Endothelial cell of umbilical vein (primary cell): ENCODE data around the gene VASH2. TPM values are rescaled to one million over a fixed set of nuclear protein-coding genes. Genes with fewer than 3 reads are reported as not detected.

Experiments used
- BruUV-seq: library from RNA; stranded (reverse); fragments of 400-500 nt; replicated peaks from 2 replicates; lab custom pipeline; 2021; lab: Mats Ljungman, UMichigan
- CTCF ChIA-PET: fragments of 300-600, 350-600 bp; sonication (Branson Sonifier 250); formaldehyde crosslinking; loops from one replicate; lab custom pipeline; 2021; ENCODE audit warnings: antibody characterized with exemption, inconsistent platforms; lab: Charles Lee
- POLR2A ChIA-PET: fragments of 300-600, 350-600 bp; sonication (Branson Sonifier 250); formaldehyde crosslinking; loops from one replicate; lab custom pipeline; 2021; ENCODE audit warnings: antibody characterized with exemption, inconsistent platforms; lab: Charles Lee
- DNase-seq: peaks from one replicate; pipeline ENCODE4 v3.0.0-alpha.2; 2011; ENCODE audit warnings: low read depth, low spot score
- FAIRE-seq: peaks from 2 replicates; lab custom pipeline; 2011; peaks lifted over from hg19 to GRCh38; lab: Jason Lieb, UNC
- H2AFZ ChIP-seq: 2 replicates; pipeline ENCODE4 v1.6.0; 2012; ENCODE audit warnings: low read depth, low read length, control low read depth, inconsistent platforms
- H3K27ac ChIP-seq: 2 replicates; pipeline ENCODE4 v1.5.1; 2011; ENCODE audit warnings: low read depth, mild to moderate bottlenecking, control low read depth, low read length, moderate library complexity; ENCODE audit not compliant: insufficient read depth
- H3K27me3 ChIP-seq, 2 experiments: 2 replicates each; pipeline versions ENCODE4 v1.6.0 to v1.6.1; 2011; ENCODE audit warnings: low read length in 2 of 2, mixed read lengths in 1 of 2; ENCODE audit not compliant: control insufficient read depth in 2 of 2, insufficient read depth in 2 of 2
- H3K36me3 ChIP-seq, 2 experiments: 2 replicates in 1 of 2; 3 replicates in 1 of 2; pipeline ENCODE4 v1.5.1; 2011; ENCODE audit warnings: low read length in 2 of 2, mild to moderate bottlenecking in 1 of 2, moderate library complexity in 1 of 2; ENCODE audit not compliant: control insufficient read depth in 2 of 2, insufficient read depth in 2 of 2; ENCODE audit errors: extremely low read depth in 1 of 2
- H3K4me1 ChIP-seq: 3 replicates; pipeline ENCODE4 v1.5.1; 2011; ENCODE audit warnings: mild to moderate bottlenecking, low read length; ENCODE audit not compliant: control insufficient read depth, insufficient read depth; ENCODE audit errors: extremely low read depth
- H3K4me2 ChIP-seq: 2 replicates; pipeline ENCODE4 v1.6.1; 2011; ENCODE audit warnings: low read length, control low read depth, mixed read lengths; ENCODE audit not compliant: insufficient read depth
- H3K4me3 ChIP-seq, 3 experiments: fragments of 200-600 bp in 1 of 3; sonication (generic), shearing (Covaris generic) in 1 of 3; replicated peaks in 1 of 3; 2 replicates each; pipeline ENCODE4 v1.5.1; 2011 to 2016; ENCODE audit warnings: control low read depth in 3 of 3, low read length in 3 of 3, mild to moderate bottlenecking in 2 of 3, inconsistent platforms in 1 of 3, low read depth in 1 of 3, moderate library complexity in 1 of 3; ENCODE audit not compliant: insufficient read depth in 1 of 3
- H3K79me2 ChIP-seq: 2 replicates; pipeline ENCODE4 v1.6.0; 2012; ENCODE audit warnings: low read length, inconsistent platforms; ENCODE audit not compliant: control insufficient read depth, insufficient read depth
- H3K9ac ChIP-seq: replicated peaks from 2 replicates; pipeline ENCODE3; 2011; ENCODE audit warnings: low read length, control low read depth; ENCODE audit not compliant: insufficient read depth; ENCODE audit errors: extremely low read depth
- H3K9me1 ChIP-seq: replicated peaks from 3 replicates; pipeline ENCODE4 v1.6.0; 2011; ENCODE audit warnings: mild to moderate bottlenecking, low read length; ENCODE audit not compliant: control insufficient read depth, insufficient read depth; ENCODE audit errors: extremely low read depth
- H3K9me3 ChIP-seq: replicated peaks from 2 replicates; pipeline ENCODE4 v1.5.1; 2012; ENCODE audit warnings: low read length, inconsistent platforms; ENCODE audit not compliant: control insufficient read depth, insufficient read depth
- H4K20me1 ChIP-seq: replicated peaks from 2 replicates; pipeline ENCODE3; 2011; ENCODE audit warnings: mild to moderate bottlenecking, low read length; ENCODE audit not compliant: control insufficient read depth, insufficient read depth; ENCODE audit errors: extremely low read depth
- EZH2 ChIP-seq: IDR thresholded peaks from 2 replicates; pipeline ENCODE4 v1.6.1; 2012; ENCODE audit warnings: borderline replicate concordance, low read depth, mild to moderate bottlenecking, moderate library complexity, low read length, inconsistent platforms; ENCODE audit not compliant: severe bottlenecking
- FOS ChIP-seq: IDR thresholded peaks from 2 replicates; pipeline ENCODE4 v1.6.1; 2011; ENCODE audit warnings: mild to moderate bottlenecking, low read length, moderate library complexity, borderline replicate concordance; ENCODE audit not compliant: insufficient read depth
- GATA2 ChIP-seq: IDR thresholded peaks from 2 replicates; pipeline ENCODE4 v1.7.0; 2011; ENCODE audit warnings: low read depth, mild to moderate bottlenecking, moderate library complexity, mixed read lengths, low read length; ENCODE audit not compliant: insufficient read length, insufficient read depth
- JUN ChIP-seq: IDR thresholded peaks from 2 replicates; pipeline ENCODE4 v1.6.1; 2011; ENCODE audit warnings: borderline replicate concordance, low read depth; ENCODE audit not compliant: insufficient read length, insufficient read depth
- MYC ChIP-seq: IDR thresholded peaks from one replicate; pipeline ENCODE4 v1.6.1; 2011; ENCODE audit warnings: mild to moderate bottlenecking, low read depth, low read length
- POLR2A ChIP-seq: IDR thresholded peaks from 2 replicates; pipeline ENCODE4 v1.6.1; 2012; ENCODE audit warnings: low read depth, mild to moderate bottlenecking, control low read depth, low read length
- POLR2AphosphoS5 ChIP-seq: IDR thresholded peaks from 2 replicates; pipeline ENCODE4 v1.6.1; 2012; ENCODE audit warnings: low read depth, mild to moderate bottlenecking, control low read depth, low read length, moderate library complexity; ENCODE audit not compliant: insufficient read depth
- dilution Hi-C: fragments of 300-500 bp; cut with MboI; formaldehyde crosslinking; loops from one replicate; pipeline ENCODE4 v1.15.0; 2019; ENCODE audit warnings: low sequenced_read_pairs; ENCODE audit not compliant: extremely low pct_ligation_motif_present
- intact Hi-C: fragments of 100-400 bp; cut with micrococcal nuclease; formaldehyde crosslinking; loops from one replicate; pipeline ENCODE4 v1.10.0; 2022
- polyA plus RNA-seq, 4 experiments: library from polyadenylated mRNA; depleted of rRNA in 3 of 4; stranded (reverse) in 3 of 4; unstranded in 1 of 4; fragments of >200 nt; gene quantifications; 2 replicates each; pipeline versions ENCODE4 v1.2.1 to v1.2.3, GENCODE V29; 2011 to 2012; ENCODE audit warnings: missing spikeins in 1 of 4
- total RNA-seq: library from RNA; stranded (reverse); gene quantifications from 2 replicates; pipeline ENCODE4 v1.2.3, GENCODE V29; 2021
- TF ChIP-seq, protein P1 (sequence below), 2 donors: IDR thresholded peaks; 1 replicate in 1 of 2; 2 replicates in 1 of 2; pipeline ENCODE4 v1.5.1; 2011; ENCODE audit warnings: low read length in 2 of 2, mild to moderate bottlenecking in 2 of 2, moderate library complexity in 2 of 2, control low read depth in 1 of 2, inconsistent platforms in 1 of 2, low read depth in 1 of 2; ENCODE audit not compliant: insufficient read depth in 1 of 2; ENCODE audit errors: extremely low read depth in 1 of 2
- TF ChIP-seq, protein P2 (sequence below): IDR thresholded peaks from 2 replicates; pipeline ENCODE4 v1.6.1; 2011; ENCODE audit not compliant: insufficient read depth, insufficient read length

VASH2 gene
- total and polyA plus RNA-seq, 2 donors (not counting 3 experiments of a cell fraction or from before 2014, with no cell fraction given), result 0.70 to 2.9 TPM

DNA sequence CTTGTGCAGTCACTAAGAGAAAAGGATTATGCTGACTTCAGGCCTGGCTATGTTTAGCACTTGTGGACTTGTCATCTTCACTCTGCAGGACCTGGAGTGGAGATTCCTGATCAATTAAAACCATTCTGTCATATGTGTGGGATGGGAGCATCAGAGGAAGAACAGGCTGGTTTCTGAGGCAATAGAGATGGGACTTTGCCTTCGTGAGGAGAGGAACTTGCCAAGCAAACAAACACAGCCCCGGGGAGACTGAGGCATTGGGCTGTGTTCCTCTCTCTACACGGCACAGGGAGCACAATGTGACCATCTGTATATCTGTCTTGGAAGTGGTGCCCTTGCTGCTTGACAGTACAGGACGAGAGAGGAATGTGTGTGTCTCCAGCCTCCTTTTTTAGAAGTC, 23.1 kb downstream of the VASH2 start:
- ChIA-PET CTCF (no interaction called here), POLR2A (no interaction called here)
- Histone ChIP-seq H2AFZ (no peak overlapping the region), H3K27me3 (no peaks in the 10 kb centered on the region), H3K79me2 (no peaks in the 10 kb centered on the region), H3K9me3 (no peaks in the 10 kb centered on the region), H3K4me1 (no peaks in the 10 kb centered on the region), H3K27ac (no peak overlapping the region), H4K20me1 (no peaks in the 10 kb centered on the region), H3K9me1 (no peaks in the 10 kb centered on the region), H3K36me3 (no peaks in the 10 kb centered on the region), H3K4me2 (no peak overlapping the region), H3K9ac (no peak overlapping the region), H3K4me3 (no peak overlapping the region)
- BruUV-seq, result no TSS peak
- FAIRE-seq (no peak), DNase-seq (no peak)
- dilution Hi-C loops (no loop called here), intact Hi-C loops (no loop called here)
- TF ChIP-seq FOS (no peak), POLR2A (no peak), POLR2AphosphoS5 (no peak), JUN (no peak), EZH2 (no peak), GATA2 (no peak), MYC (no peak)
- TF ChIP-seq, protein P1, sequence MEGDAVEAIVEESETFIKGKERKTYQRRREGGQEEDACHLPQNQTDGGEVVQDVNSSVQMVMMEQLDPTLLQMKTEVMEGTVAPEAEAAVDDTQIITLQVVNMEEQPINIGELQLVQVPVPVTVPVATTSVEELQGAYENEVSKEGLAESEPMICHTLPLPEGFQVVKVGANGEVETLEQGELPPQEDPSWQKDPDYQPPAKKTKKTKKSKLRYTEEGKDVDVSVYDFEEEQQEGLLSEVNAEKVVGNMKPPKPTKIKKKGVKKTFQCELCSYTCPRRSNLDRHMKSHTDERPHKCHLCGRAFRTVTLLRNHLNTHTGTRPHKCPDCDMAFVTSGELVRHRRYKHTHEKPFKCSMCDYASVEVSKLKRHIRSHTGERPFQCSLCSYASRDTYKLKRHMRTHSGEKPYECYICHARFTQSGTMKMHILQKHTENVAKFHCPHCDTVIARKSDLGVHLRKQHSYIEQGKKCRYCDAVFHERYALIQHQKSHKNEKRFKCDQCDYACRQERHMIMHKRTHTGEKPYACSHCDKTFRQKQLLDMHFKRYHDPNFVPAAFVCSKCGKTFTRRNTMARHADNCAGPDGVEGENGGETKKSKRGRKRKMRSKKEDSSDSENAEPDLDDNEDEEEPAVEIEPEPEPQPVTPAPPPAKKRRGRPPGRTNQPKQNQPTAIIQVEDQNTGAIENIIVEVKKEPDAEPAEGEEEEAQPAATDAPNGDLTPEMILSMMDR (IDR thresholded peaks at IDR 0.05; ENCODE audit: extremely low read depth in 1 of 2, insufficient read depth in 1 of 2, low read depth in 1 of 2, low read length in 2 of 2), result no peak
- TF ChIP-seq, protein P2, sequence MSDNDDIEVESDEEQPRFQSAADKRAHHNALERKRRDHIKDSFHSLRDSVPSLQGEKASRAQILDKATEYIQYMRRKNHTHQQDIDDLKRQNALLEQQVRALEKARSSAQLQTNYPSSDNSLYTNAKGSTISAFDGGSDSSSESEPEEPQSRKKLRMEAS, result no peak
